Colonic mucosa (tissue), 4 donors: ENCODE measurements around the gene SNAP29. TPM values are rescaled to one million over a fixed set of nuclear protein-coding genes. Genes with fewer than 3 reads are reported as not detected.
"Not testable (repeated sequence)": the region's sequence is repeated elsewhere in the genome, so short reads cannot be mapped to it uniquely, and the experiment has no call there.

Experiments
- DNase-seq: peaks from one replicate; pipeline ENCODE4 v3.0.0-alpha.2; 2020
- H3K27ac ChIP-seq: fragments of 200-600 bp; one replicate; pipeline ENCODE4 v1.8.0; 2021
- H3K27me3 ChIP-seq: fragments of 200-600 bp; one replicate; pipeline ENCODE4 v1.8.0; 2021
- H3K36me3 ChIP-seq: fragments of 200-600 bp; one replicate; pipeline ENCODE4 v1.8.0; 2021
- H3K4me1 ChIP-seq: fragments of 200-600 bp; one replicate; pipeline ENCODE4 v1.8.0; 2021; ENCODE audit warnings: mild to moderate bottlenecking
- H3K4me3 ChIP-seq: fragments of 200-600 bp; one replicate; pipeline ENCODE4 v1.8.0; 2021
- H3K9ac ChIP-seq, 2 donors: one replicate each; pipeline ENCODE4 v1.7.0; 2013; ENCODE audit warnings: control low read depth in 2 of 2, low read depth in 2 of 2, low read length in 2 of 2
- H3K9me3 ChIP-seq: fragments of 200-600 bp; one replicate; pipeline ENCODE4 v1.8.0; 2021
- intact Hi-C: fragments of 100-400 bp; cut with DNase I; formaldehyde crosslinking; loops from one replicate; pipeline ENCODE4 v1.14.1; 2022
- total RNA-seq, 2 donors: library from RNA; stranded (reverse); fragmentation: NEBNext Ultra II Directional in 1 of 2; extraction: Animal tissue kit (Norgen Biotek cat#: 25700) in 1 of 2; gene quantifications; one replicate each; pipeline ENCODE4 v1.2.1, GENCODE V29; 2021
- TF ChIP-seq, protein P1 (sequence below): fragments of 200-600 bp; IDR thresholded peaks from one replicate; pipeline ENCODE4 v1.8.0; 2022; ENCODE audit warnings: antibody characterized with exemption, mild to moderate bottlenecking
- donor health status: healthy.
- donor health status: DM: no; HTN: no; CAD: no.
- donor health status: DM: no; HTN: no; CAD: no.

SNAP29 gene
- total RNA-seq, 2 donors from 2014 or later: 25.3 to 39.0 TPM

GRCh38 chr22:20889025-20889704, 30.4 kb downstream of the SNAP29 start:
- Histone ChIP-seq H3K27me3 (no peaks in the 10 kb centered on the region), H3K4me3 (no peak overlapping the region), H3K4me1 (peaks cover 13% of the 10 kb centered on the region), H3K9ac (no peak overlapping the region), H3K27ac (no peak overlapping the region), H3K9me3 (no peaks in the 10 kb centered on the region), H3K36me3 (no peaks in the 10 kb centered on the region)
- intact Hi-C loops: no loop called here
- no peak for DNase-seq
- TF ChIP-seq, protein P1, sequence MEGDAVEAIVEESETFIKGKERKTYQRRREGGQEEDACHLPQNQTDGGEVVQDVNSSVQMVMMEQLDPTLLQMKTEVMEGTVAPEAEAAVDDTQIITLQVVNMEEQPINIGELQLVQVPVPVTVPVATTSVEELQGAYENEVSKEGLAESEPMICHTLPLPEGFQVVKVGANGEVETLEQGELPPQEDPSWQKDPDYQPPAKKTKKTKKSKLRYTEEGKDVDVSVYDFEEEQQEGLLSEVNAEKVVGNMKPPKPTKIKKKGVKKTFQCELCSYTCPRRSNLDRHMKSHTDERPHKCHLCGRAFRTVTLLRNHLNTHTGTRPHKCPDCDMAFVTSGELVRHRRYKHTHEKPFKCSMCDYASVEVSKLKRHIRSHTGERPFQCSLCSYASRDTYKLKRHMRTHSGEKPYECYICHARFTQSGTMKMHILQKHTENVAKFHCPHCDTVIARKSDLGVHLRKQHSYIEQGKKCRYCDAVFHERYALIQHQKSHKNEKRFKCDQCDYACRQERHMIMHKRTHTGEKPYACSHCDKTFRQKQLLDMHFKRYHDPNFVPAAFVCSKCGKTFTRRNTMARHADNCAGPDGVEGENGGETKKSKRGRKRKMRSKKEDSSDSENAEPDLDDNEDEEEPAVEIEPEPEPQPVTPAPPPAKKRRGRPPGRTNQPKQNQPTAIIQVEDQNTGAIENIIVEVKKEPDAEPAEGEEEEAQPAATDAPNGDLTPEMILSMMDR: no peak

DNA sequence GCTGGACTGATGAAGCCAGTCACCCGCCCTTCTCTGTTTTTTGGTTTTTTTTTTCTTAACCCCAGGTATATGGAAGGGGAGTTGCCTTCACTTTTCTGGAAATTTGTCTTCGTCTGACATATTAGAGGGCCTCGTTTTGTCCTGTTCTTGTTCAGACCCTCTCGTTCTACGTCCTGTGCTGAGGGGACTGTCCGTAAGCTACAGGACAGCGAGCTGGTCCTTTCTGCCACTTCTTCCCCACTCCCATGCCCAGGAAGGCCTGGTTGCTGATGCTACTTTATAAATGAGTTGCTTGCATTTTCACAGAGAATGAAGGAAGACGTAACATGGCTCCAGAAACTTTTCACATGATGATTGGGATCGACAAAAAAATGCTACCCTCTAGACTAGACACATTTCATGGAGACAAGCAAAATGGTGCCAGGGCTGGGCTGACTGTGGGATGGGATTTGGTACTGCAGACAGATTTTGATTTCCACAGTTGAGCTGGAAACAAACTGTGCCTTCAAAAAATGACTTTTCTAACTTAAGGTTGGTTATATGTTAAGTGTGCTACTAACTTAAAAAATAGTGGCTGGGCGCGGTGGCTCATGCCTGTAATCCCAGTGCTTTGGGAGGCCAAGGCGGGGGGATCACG, 31.2 kb downstream of the SNAP29 start:
- DNase-seq: no peak
- intact Hi-C loops: loop anchor here (10.0 kb wide), 1 partner anchor 185 kb away; no protein-coding TSS in a partner anchor
- no peak overlapping the region for H3K4me3 ChIP-seq
- H3K27ac ChIP-seq: no peak overlapping the region
- H3K27me3 ChIP-seq: no peaks in the 10 kb centered on the region
- no peaks in the 10 kb centered on the region for H3K9me3 ChIP-seq
- TF ChIP-seq, protein P1: no peak
- no peak overlapping the region for H3K9ac ChIP-seq
- no peaks in the 10 kb centered on the region for H3K36me3 ChIP-seq
- peaks cover 13% of the 10 kb centered on the region for H3K4me1 ChIP-seq

- Histone ChIP-seq H3K9me3 (no peaks in the 10 kb centered on the region), H3K9ac (no peak overlapping the region), H3K4me3 (no peak overlapping the region), H3K27me3 (no peaks in the 10 kb centered on the region), H3K36me3 (no peaks in the 10 kb centered on the region), H3K4me1 (peaks cover 3% of the 10 kb centered on the region), H3K27ac (no peak overlapping the region)
- no peak for DNase-seq
- intact Hi-C loops: loop anchor here (10.0 kb wide), 1 partner anchor 184 kb away; no protein-coding TSS in a partner anchor
- TF ChIP-seq, protein P1: no peak
Observed at GRCh38 chr22:20890975-20891374, 32.2 kb downstream of the SNAP29 start.

DNA sequence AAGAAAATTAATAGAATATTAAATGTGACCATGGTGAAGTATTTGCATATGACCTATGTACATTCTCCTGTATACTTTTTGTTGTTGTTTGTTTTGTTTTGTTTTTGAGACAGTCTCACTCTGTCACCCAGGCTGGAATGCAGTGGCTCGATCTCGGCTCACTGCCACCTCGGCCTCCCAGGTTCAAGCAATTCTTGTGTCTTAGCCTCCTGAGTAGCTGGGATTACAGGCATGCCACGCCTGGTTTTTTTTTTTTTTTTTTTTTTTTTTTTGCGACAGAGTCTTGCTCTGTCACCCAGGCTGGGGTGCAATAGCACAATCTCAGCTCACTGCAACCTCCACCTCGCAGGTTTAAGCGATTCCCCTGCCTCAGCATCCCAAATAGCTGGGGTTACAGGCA, 38.9 kb downstream of the SNAP29 start:
- H3K9me3 ChIP-seq, H3K4me1 ChIP-seq, H3K27ac ChIP-seq, H3K36me3 ChIP-seq, H3K4me3 ChIP-seq, H3K27me3 ChIP-seq, H3K9ac ChIP-seq, DNase-seq: not testable (repeated sequence)
- intact Hi-C loops: loop anchor here (10.0 kb wide), 1 partner anchor 177 kb away; no protein-coding TSS in a partner anchor

DNA sequence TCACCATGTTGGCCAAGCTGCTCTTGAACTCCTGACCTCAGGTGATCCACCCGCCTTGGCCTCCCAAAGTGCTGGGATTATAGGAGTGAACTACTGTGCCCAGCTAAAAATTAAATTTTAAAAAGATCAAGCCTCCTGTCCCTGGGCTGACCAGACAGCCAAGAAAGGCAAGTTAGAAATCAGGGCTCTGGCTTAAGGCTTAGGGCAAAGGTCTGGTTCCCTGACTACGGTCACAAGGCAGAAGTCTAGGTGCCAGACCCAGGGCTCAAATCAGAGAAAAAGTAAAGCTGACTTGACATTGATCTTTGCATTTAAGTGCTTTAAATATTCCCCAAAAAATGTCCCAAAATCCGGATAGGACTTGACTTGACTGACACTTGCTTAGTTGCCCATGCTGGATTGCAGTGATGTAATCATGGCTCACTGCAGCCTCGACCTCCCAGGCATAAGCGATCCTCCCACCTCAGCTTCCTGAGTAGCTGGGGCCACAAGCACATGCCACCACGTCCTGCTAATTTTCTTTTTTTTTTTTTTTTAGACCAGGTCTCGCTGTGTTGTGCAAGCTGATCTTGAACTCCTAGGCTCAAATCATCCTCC, 41.1 kb downstream of the SNAP29 start:
- DNase-seq: no peak
- intact Hi-C loops: loop anchor here (10.0 kb wide), 1 partner anchor 175 kb away; no protein-coding TSS in a partner anchor
- H3K4me1 ChIP-seq: no peaks in the 10 kb centered on the region

DNA sequence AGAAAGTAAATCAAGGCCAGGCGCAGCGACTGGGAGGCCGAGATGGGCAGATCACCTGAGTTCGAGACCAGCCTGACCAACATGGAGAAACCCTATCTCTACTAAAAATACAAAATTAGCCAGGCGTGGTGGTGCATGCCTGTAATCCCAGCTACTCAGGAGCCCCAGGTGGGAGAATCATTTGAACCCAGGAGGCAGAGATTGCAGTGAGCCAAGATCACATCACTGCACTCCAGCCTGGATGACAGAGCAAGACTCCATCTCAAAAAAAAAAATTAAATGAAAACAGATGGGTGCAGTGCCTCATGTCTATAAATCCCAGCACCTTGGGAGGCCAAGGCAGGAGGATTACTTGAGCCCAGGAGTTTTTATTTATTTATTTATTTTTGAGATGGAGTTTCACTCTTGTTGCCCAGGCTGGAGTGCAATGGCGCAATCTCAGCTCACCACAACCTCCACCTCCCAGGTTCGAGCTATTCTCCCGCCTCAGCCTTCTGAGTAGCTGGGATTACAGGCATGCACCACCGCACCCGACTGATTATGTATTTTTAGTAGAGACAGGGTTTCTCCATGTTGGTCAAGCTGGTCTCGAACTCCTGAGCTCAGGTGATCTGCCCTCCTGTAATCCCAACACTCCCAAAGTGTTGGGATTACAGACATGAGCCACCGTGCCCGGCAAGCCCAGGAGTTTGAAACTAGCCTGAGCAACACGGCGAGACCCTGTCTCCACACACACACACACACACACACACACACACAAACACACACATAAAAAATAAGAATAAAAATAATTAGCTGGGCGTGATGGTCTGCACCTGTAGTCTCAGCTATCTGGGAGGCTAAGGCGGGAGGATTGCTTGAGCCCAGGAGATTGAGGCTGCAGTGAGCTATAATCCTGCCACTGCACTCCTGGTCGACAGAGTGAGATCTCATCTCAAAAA, 42.6 kb downstream of the SNAP29 start:
- H3K4me3 ChIP-seq, H3K36me3 ChIP-seq, H3K4me1 ChIP-seq, H3K9ac ChIP-seq, DNase-seq, H3K9me3 ChIP-seq, H3K27me3 ChIP-seq, intact Hi-C loops, H3K27ac ChIP-seq: not testable (repeated sequence)

More for the DNA sequence above, 41.1 kb downstream of the SNAP29 start:
- no peaks in the 10 kb centered on the region for H3K27me3 ChIP-seq
- H3K4me3 ChIP-seq: no peak overlapping the region
- H3K36me3 ChIP-seq: no peaks in the 10 kb centered on the region
- no peak overlapping the region for H3K9ac ChIP-seq
- H3K9me3 ChIP-seq: no peaks in the 10 kb centered on the region
- TF ChIP-seq, protein P1: no peak
- no peak overlapping the region for H3K27ac ChIP-seq
